ENCODE results near the gene NAA35.

The NAA35 gene

GRCh38 chr9:86034863-86035734, 94.2 kb downstream of the NAA35 start:
- H3K9me3 Mint-ChIP-seq: no peaks in the 10 kb centered on the region
- H3K27ac Mint-ChIP-seq: no peak overlapping the region
- H3K4me1 Mint-ChIP-seq (ENCODE audit: low read depth): no peaks in the 10 kb centered on the region

GRCh38 chr9:86035827-86036440, 95.0 kb downstream of the NAA35 start:
- H3K9me3 Mint-ChIP-seq: no peaks in the 10 kb centered on the region
- no peak overlapping the region for H3K27ac Mint-ChIP-seq
- no peak overlapping the region for H3K4me3 Mint-ChIP-seq
- H3K4me1 Mint-ChIP-seq (ENCODE audit: low read depth): no peaks in the 10 kb centered on the region
- no peaks in the 10 kb centered on the region for H3K36me3 Mint-ChIP-seq (ENCODE audit: low read depth)
- H3K27me3 Mint-ChIP-seq (ENCODE audit: low read depth): no peaks in the 10 kb centered on the region

More at GRCh38 chr9:86034863-86035734, 94.2 kb downstream of the NAA35 start:
- Mint-ChIP-seq H3K4me3 (no peak overlapping the region), H3K27me3 (ENCODE audit: low read depth) (no peaks in the 10 kb centered on the region), H3K36me3 (ENCODE audit: low read depth) (no peaks in the 10 kb centered on the region)

GRCh38 chr9:86036555-86036954, 95.6 kb downstream of the NAA35 start:
- no peak overlapping the region for H3K4me3 Mint-ChIP-seq
- no peaks in the 10 kb centered on the region for H3K9me3 Mint-ChIP-seq
- no peaks in the 10 kb centered on the region for H3K27me3 Mint-ChIP-seq (ENCODE audit: low read depth)
- no peak overlapping the region for H3K27ac Mint-ChIP-seq
- no peaks in the 10 kb centered on the region for H3K4me1 Mint-ChIP-seq (ENCODE audit: low read depth)
- H3K36me3 Mint-ChIP-seq (ENCODE audit: low read depth): no peaks in the 10 kb centered on the region

GRCh38 chr9:86039991-86040860, 99.3 kb downstream of the NAA35 start:
- H3K27ac Mint-ChIP-seq: no peak overlapping the region
- no peaks in the 10 kb centered on the region for H3K27me3 Mint-ChIP-seq (ENCODE audit: low read depth)
- H3K4me3 Mint-ChIP-seq: no peak overlapping the region
- H3K9me3 Mint-ChIP-seq: no peaks in the 10 kb centered on the region
- no peaks in the 10 kb centered on the region for H3K4me1 Mint-ChIP-seq (ENCODE audit: low read depth)
- H3K36me3 Mint-ChIP-seq (ENCODE audit: low read depth): no peaks in the 10 kb centered on the region

- Mint-ChIP-seq H3K4me1 (ENCODE audit: low read depth) (no peaks in the 10 kb centered on the region), H3K27me3 (ENCODE audit: low read depth) (no peaks in the 10 kb centered on the region), H3K27ac (no peak overlapping the region), H3K9me3 (no peaks in the 10 kb centered on the region), H3K4me3 (no peak overlapping the region), H3K36me3 (ENCODE audit: low read depth) (no peaks in the 10 kb centered on the region)
These were observed 99.9 kb downstream of the NAA35 start for GRCh38 chr9:86040861-86041155.

GRCh38 chr9:86041311-86041741, 100.4 kb downstream of the NAA35 start:
- H3K4me1 Mint-ChIP-seq (ENCODE audit: low read depth): no peaks in the 10 kb centered on the region
- no peak overlapping the region for H3K27ac Mint-ChIP-seq
- no peaks in the 10 kb centered on the region for H3K27me3 Mint-ChIP-seq (ENCODE audit: low read depth)
- no peaks in the 10 kb centered on the region for H3K36me3 Mint-ChIP-seq (ENCODE audit: low read depth)
- H3K4me3 Mint-ChIP-seq: no peak overlapping the region
- no peaks in the 10 kb centered on the region for H3K9me3 Mint-ChIP-seq

- Mint-ChIP-seq H3K27me3 (ENCODE audit: low read depth) (no peaks in the 10 kb centered on the region), H3K4me1 (ENCODE audit: low read depth) (no peaks in the 10 kb centered on the region), H3K9me3 (no peaks in the 10 kb centered on the region), H3K4me3 (no peak overlapping the region), H3K27ac (no peak overlapping the region), H3K36me3 (ENCODE audit: low read depth) (no peaks in the 10 kb centered on the region)
These were observed 101.4 kb downstream of the NAA35 start for GRCh38 chr9:86042199-86042978.

GRCh38 chr9:86043586-86043985, 102.6 kb downstream of the NAA35 start:
- Mint-ChIP-seq H3K9me3 (no peaks in the 10 kb centered on the region), H3K27ac (no peak overlapping the region), H3K4me3 (no peak overlapping the region), H3K4me1 (ENCODE audit: low read depth) (no peaks in the 10 kb centered on the region), H3K36me3 (ENCODE audit: low read depth) (no peaks in the 10 kb centered on the region), H3K27me3 (ENCODE audit: low read depth) (peaks cover under 1% of the 10 kb centered on the region)

GRCh38 chr9:86043999-86044398, 103.1 kb downstream of the NAA35 start:
- no peaks in the 10 kb centered on the region for H3K9me3 Mint-ChIP-seq
- H3K4me1 Mint-ChIP-seq (ENCODE audit: low read depth): no peaks in the 10 kb centered on the region
- H3K4me3 Mint-ChIP-seq: no peak overlapping the region
- H3K36me3 Mint-ChIP-seq (ENCODE audit: low read depth): no peaks in the 10 kb centered on the region
- H3K27ac Mint-ChIP-seq: no peak overlapping the region
- H3K27me3 Mint-ChIP-seq (ENCODE audit: low read depth): peaks cover 3% of the 10 kb centered on the region

- no peaks in the 10 kb centered on the region for H3K4me1 Mint-ChIP-seq (ENCODE audit: low read depth)
- H3K36me3 Mint-ChIP-seq (ENCODE audit: low read depth): no peaks in the 10 kb centered on the region
- H3K27me3 Mint-ChIP-seq (ENCODE audit: low read depth): peaks cover 7% of the 10 kb centered on the region
- no peak overlapping the region for H3K27ac Mint-ChIP-seq
- no peak overlapping the region for H3K4me3 Mint-ChIP-seq
- no peaks in the 10 kb centered on the region for H3K9me3 Mint-ChIP-seq
These were observed 104.7 kb downstream of the NAA35 start for GRCh38 chr9:86045654-86046053.

GRCh38 chr9:86046071-86046636, 105.2 kb downstream of the NAA35 start:
- H3K4me1 Mint-ChIP-seq (ENCODE audit: low read depth): no peaks in the 10 kb centered on the region
- H3K4me3 Mint-ChIP-seq: no peak overlapping the region
- peaks cover 12% of the 10 kb centered on the region for H3K27me3 Mint-ChIP-seq (ENCODE audit: low read depth)
- H3K36me3 Mint-ChIP-seq (ENCODE audit: low read depth): no peaks in the 10 kb centered on the region
- H3K27ac Mint-ChIP-seq: no peak overlapping the region
- H3K9me3 Mint-ChIP-seq: no peaks in the 10 kb centered on the region

GRCh38 chr9:86046930-86047341, 106.0 kb downstream of the NAA35 start:
- Mint-ChIP-seq H3K36me3 (ENCODE audit: low read depth) (no peaks in the 10 kb centered on the region), H3K4me1 (ENCODE audit: low read depth) (no peaks in the 10 kb centered on the region), H3K4me3 (no peak overlapping the region), H3K27me3 (ENCODE audit: low read depth) (peaks cover 18% of the 10 kb centered on the region), H3K9me3 (no peaks in the 10 kb centered on the region), H3K27ac (no peak overlapping the region)

GRCh38 chr9:86047361-86047760, 106.4 kb downstream of the NAA35 start:
- no peaks in the 10 kb centered on the region for H3K4me1 Mint-ChIP-seq (ENCODE audit: low read depth)
- H3K4me3 Mint-ChIP-seq: no peak overlapping the region
- H3K27me3 Mint-ChIP-seq (ENCODE audit: low read depth): peaks cover 18% of the 10 kb centered on the region
- no peaks in the 10 kb centered on the region for H3K36me3 Mint-ChIP-seq (ENCODE audit: low read depth)
- H3K9me3 Mint-ChIP-seq: no peaks in the 10 kb centered on the region
- no peak overlapping the region for H3K27ac Mint-ChIP-seq
